HG03565 (cell line): ENCODE measurements around the gene RPL19.
"Not testable (repeated sequence)": the region's sequence is repeated elsewhere in the genome, so short reads cannot be mapped to it uniquely, and the experiment has no call there.

Source experiments
- ATAC-seq: cut with Tn5 transposase; IDR thresholded peaks from one replicate; pipeline ENCODE4 v1.9.1; 2021; ENCODE audit warnings: mild to moderate bottlenecking, moderate library complexity; ENCODE audit not compliant: unreplicated experiment

Gene RPL19

GRCh38 chr17:39200070-39200879 is at the start of gene RPL19:
Gene RPL19 (plus strand): TSS chr17:39200283. CDS start chr17:39200345, 62 bp downstream.
- ATAC-seq: peak; percentile 42

DNA sequence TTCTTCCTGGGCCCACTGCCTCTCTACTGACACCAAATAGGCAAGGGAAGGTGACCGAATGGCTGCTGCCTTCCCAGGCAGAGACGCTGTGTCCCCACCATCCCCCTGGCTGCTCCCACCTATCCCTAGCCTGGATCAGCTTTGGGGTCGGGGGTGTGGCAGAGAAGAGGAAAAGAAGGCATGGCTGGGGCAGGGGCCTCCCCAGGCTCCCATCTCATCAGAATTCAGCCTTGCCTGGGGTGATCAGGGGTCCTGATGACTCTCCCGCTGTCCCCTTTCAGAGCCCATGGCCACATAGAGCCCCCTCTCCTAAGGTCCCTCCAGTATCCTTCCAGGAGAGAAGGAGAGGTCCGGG is 49.3 kb upstream of the RPL19 start:
- ATAC-seq: no peak

- ATAC-seq: no peak
Measured at GRCh38 chr17:39151150-39151942, 48.7 kb upstream of the RPL19 start, which contains the start of gene PLXDC1. Gene PLXDC1 (minus strand): TSS chr17:39151637. CDS start chr17:39151437, 200 bp downstream.

- ATAC-seq: no peak
Measured at GRCh38 chr17:39151943-39152818, 47.9 kb upstream of the RPL19 start.

GRCh38 chr17:39153599-39154051 is 46.5 kb upstream of the RPL19 start:
- peak; percentile 42 for ATAC-seq

DNA sequence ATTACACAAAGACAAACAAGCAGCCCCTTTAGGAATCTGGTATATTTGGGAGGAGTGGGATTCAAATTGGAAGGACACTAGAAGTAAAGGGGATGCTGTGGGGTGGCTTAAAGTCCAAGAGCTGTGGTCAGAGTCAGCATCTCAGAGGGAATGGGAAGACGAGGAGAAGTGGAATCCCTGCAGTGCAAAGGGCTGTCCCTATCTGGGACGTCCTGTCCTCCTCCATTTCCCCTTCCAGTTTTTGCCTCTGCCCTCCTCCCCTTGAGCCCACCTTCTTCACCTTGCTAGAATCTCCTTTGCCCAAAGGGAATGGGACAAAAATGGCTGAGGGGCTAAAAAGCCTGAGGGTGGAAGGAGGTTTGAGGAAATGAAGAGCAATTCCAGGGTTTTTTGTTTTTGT is 44.4 kb upstream of the RPL19 start:
- ATAC-seq: no peak

DNA sequence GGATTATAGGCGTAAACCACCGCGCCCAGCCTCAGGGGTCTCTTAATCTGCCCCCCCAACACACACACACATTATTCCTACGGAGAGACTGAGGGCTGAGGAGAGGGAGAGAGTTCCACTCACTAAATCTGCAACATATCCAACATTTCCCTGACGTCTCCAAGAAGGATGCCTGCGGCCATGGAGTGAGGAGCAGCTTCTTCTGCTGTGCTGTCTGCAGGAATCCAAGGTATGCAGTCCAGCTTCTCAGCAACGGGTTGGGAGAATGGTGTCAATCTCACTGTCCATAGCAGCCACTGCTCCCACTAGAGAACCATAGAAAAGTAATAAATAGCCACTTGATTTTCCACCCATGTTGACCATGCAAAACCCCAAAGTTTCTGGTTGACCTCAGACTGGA is 43.6 kb upstream of the RPL19 start:
- ATAC-seq: no peak

GRCh38 chr17:39158623-39159022 is 41.5 kb upstream of the RPL19 start:
- ATAC-seq: no peak

GRCh38 chr17:39161962-39162361 is 38.1 kb upstream of the RPL19 start:
- no peak for ATAC-seq

DNA sequence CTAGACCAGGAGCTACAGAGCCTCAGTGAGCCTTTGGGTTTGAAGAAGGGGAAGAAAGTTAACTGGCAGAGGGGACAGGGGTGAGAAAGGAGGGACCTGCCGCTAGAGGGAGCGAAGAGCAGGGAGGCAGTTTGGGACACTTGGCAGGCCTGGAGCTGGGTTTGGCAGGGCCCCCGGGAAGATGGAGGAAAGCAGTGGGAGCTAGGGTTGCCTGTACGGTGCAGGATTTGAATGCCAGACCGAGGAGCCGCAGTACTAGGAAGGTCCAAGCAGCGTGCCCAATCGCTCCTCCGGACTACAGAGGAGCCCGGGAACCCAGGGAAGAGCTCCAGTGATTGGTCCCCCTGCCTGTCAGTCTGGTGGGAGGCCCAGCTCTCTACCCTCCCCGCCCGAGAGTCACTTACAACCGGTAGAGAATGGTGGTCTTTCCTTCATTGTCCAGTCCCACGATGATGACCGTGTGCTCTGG is 35.4 kb upstream of the RPL19 start:
- ATAC-seq: no peak

- no peak for ATAC-seq
Measured at GRCh38 chr17:39165178-39165840, 34.8 kb upstream of the RPL19 start.

GRCh38 chr17:39165841-39166349 is 34.2 kb upstream of the RPL19 start, which contains the start of gene ARL5C:
Gene ARL5C (minus strand): TSS chr17:39166161. CDS start chr17:39165760, 401 bp downstream.
- no peak for ATAC-seq

- ATAC-seq: no peak
Measured at GRCh38 chr17:39166437-39167335, 33.4 kb upstream of the RPL19 start.

GRCh38 chr17:39167476-39167875 is 32.6 kb upstream of the RPL19 start:
- no peak for ATAC-seq

- not testable (repeated sequence) for ATAC-seq
Measured at GRCh38 chr17:39168503-39168902, 31.6 kb upstream of the RPL19 start.

- no peak for ATAC-seq
Measured at GRCh38 chr17:39169101-39169500, 31.0 kb upstream of the RPL19 start.

DNA sequence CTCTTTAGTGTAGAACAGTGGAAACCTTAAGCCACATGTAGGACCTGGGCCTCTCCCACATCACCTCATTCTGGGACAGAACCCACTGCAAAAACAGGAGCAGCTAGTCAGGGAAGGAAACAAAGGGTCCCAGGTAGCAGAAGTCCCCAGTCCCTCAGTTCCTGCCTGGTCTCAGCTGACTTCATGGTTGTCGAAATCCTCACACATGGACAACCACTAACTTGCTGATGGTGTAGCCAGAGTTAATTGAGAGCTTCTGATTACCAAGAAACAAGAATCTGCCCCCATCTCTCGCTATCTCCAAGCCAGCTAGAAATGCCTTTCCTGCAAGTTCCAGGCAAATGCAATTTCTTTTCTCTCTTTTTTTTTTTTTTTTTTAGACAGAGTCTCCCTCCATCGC is 30.6 kb upstream of the RPL19 start:
- ATAC-seq: no peak

- no peak for ATAC-seq
Measured at GRCh38 chr17:39170109-39170508, 30.0 kb upstream of the RPL19 start.

- ATAC-seq: no peak
Measured at GRCh38 chr17:39170558-39170957, 29.5 kb upstream of the RPL19 start.
